HepG2 (cell line): ENCODE data around the gene AMBRA1. TPM values are rescaled to one million over a fixed set of nuclear protein-coding genes. Genes with fewer than 3 reads are reported as not detected.

Experiments
- CREBL2 ChIP-seq: sonication (generic); formaldehyde crosslinking; IDR thresholded peaks from 2 replicates; pipeline ENCODE4 v1.8.1; 2023; ENCODE audit warnings: missing genetic modification reagents, mild to moderate bottlenecking, borderline replicate concordance
- CSRNP1 ChIP-seq: sonication (generic); formaldehyde crosslinking; IDR thresholded peaks from 2 replicates; pipeline ENCODE4 v1.8.1; 2023; ENCODE audit warnings: mild to moderate bottlenecking, missing genetic modification reagents
- FOXA1 ChIP-seq, 2 experiments: fragments of 450-650 bp in 1 of 2; sonication (generic) in 1 of 2; formaldehyde crosslinking in 1 of 2; IDR thresholded peaks; 2 replicates each; pipeline versions ENCODE4 v1.4.0 to v1.6.1; 2016 to 2020; ENCODE audit warnings: missing genetic modification reagents in 1 of 2
- HHEX ChIP-seq: IDR thresholded peaks from 2 replicates; pipeline ENCODE4 v1.6.1; 2016; ENCODE audit warnings: control low read depth
- HIVEP1 ChIP-seq: sonication (generic); formaldehyde crosslinking; IDR thresholded peaks from 2 replicates; pipeline ENCODE4 v1.4.0; 2020; ENCODE audit warnings: mild to moderate bottlenecking, missing genetic modification reagents
- KDM5B ChIP-seq: sonication (generic); formaldehyde crosslinking; IDR thresholded peaks from 2 replicates; pipeline ENCODE4 v1.4.0; 2020; ENCODE audit warnings: missing genetic modification reagents, mild to moderate bottlenecking, borderline replicate concordance
- KDM6A ChIP-seq: IDR thresholded peaks from 2 replicates; pipeline ENCODE4 v1.6.1; 2016; ENCODE audit warnings: low read depth
- NFE2L1 ChIP-seq: sonication (generic); formaldehyde crosslinking; IDR thresholded peaks from 2 replicates; pipeline ENCODE4 v1.4.0; 2020; ENCODE audit warnings: missing genetic modification reagents, mild to moderate bottlenecking, borderline replicate concordance
- NFKBIZ ChIP-seq: IDR thresholded peaks from 2 replicates; pipeline ENCODE4 v1.6.1; 2018; ENCODE audit warnings: missing genetic modification reagents, missing compliant biosample characterization
- NR2F2 ChIP-seq: IDR thresholded peaks from 2 replicates; pipeline ENCODE4 v1.6.1; 2012; ENCODE audit warnings: low read depth, inconsistent platforms, borderline replicate concordance
- PAXIP1 ChIP-seq: sonication (generic); formaldehyde crosslinking; conservative IDR thresholded peaks from 2 replicates; pipeline ENCODE4 v1.4.0; 2020; ENCODE audit warnings: mild to moderate bottlenecking, missing genetic modification reagents, moderate library complexity
- PHF20 ChIP-seq: sonication (generic); formaldehyde crosslinking; IDR thresholded peaks from 2 replicates; pipeline ENCODE4 v1.5.0; 2020; ENCODE audit warnings: mild to moderate bottlenecking, missing genetic modification reagents
- RARG ChIP-seq: sonication (generic); formaldehyde crosslinking; IDR thresholded peaks from 2 replicates; pipeline ENCODE4 v1.4.0; 2020; ENCODE audit warnings: low read depth, mild to moderate bottlenecking, missing genetic modification reagents
- RFX3 ChIP-seq: IDR thresholded peaks from 2 replicates; pipeline ENCODE4 v1.6.1; 2016; ENCODE audit warnings: missing biosample characterization, missing genetic modification reagents
- SATB2 ChIP-seq: sonication (generic); formaldehyde crosslinking; IDR thresholded peaks from 2 replicates; pipeline ENCODE4 v1.5.0; 2020; ENCODE audit warnings: missing genetic modification reagents
- SMAD9 ChIP-seq: sonication (generic); formaldehyde crosslinking; IDR thresholded peaks from 2 replicates; pipeline ENCODE4 v1.5.1; 2020; ENCODE audit warnings: mild to moderate bottlenecking, missing genetic modification reagents
- TAF1 ChIP-seq: sonication (generic); formaldehyde crosslinking; IDR thresholded peaks from 2 replicates; pipeline ENCODE4 v1.4.0; 2020; ENCODE audit warnings: missing genetic modification reagents
- ZMAT3 ChIP-seq: sonication (generic); formaldehyde crosslinking; conservative IDR thresholded peaks from 2 replicates; pipeline ENCODE4 v1.7.0; 2021; ENCODE audit warnings: missing genetic modification reagents
- ZNF512B ChIP-seq: sonication (generic); formaldehyde crosslinking; IDR thresholded peaks from 2 replicates; pipeline ENCODE4 v1.5.1; 2020; ENCODE audit warnings: missing genetic modification reagents, mild to moderate bottlenecking, borderline replicate concordance
- ZNF530 ChIP-seq: sonication (generic); formaldehyde crosslinking; IDR thresholded peaks from 2 replicates; pipeline ENCODE4 v1.5.0; 2020; ENCODE audit warnings: low read depth, mild to moderate bottlenecking, missing genetic modification reagents
- ZNF572 ChIP-seq: sonication (generic); formaldehyde crosslinking; IDR thresholded peaks from 2 replicates; pipeline ENCODE4 v1.5.1; 2020; ENCODE audit warnings: mild to moderate bottlenecking, missing genetic modification reagents
- ZNF746 ChIP-seq: sonication (generic); formaldehyde crosslinking; IDR thresholded peaks from 2 replicates; pipeline ENCODE4 v1.8.0; 2022; ENCODE audit warnings: mild to moderate bottlenecking, missing genetic modification reagents
- polyA plus RNA-seq, 8 experiments: library from polyadenylated mRNA; depleted of rRNA in 3 of 8; stranded (reverse) in 7 of 8; unstranded in 1 of 8; fragments of >200 nt; fragmentation: Illumina TruSeq in 4 of 8; extraction: Trizol in 4 of 8; gene quantifications; 2 replicates each; pipeline versions ENCODE4 v1.2.1 to v1.2.3, GENCODE V29; 2011 to 2016; ENCODE audit warnings: low read depth in 4 of 8, missing spikeins in 1 of 8, mixed read lengths in 1 of 8; ENCODE audit not compliant: insufficient read depth in 1 of 8
- total RNA-seq, 5 experiments: library from RNA; depleted of rRNA; stranded (reverse); fragments of >200 nt; fragmentation: Illumina TruSeq; extraction: Trizol; gene quantifications; 2 replicates each; pipeline ENCODE4 v1.2.3, GENCODE V29; 2016; ENCODE audit warnings: low read depth in 1 of 5

The AMBRA1 gene
- total and polyA plus RNA-seq, 2 of the 13 experiments (the other 11 are each of a cell fraction or from before 2014, with no cell fraction given), result 15.7 to 26.0 TPM

GRCh38 chr11:46392421-46393230, 201.2 kb downstream of the AMBRA1 start (continued):
- TF ChIP-seq CSRNP1 (peak; percentile 91; the same call in 1 of the 2 replicates), ZMAT3 (CRISPR knock-in tag) (peak; percentile 100), NFE2L1 (CRISPR knock-in tag) (0 out of 2 replicates have a peak, but pooled peaks have one; percentile 50), ZNF572 (CRISPR knock-in tag) (0 out of 2 replicates have a peak, but pooled peaks have one; percentile 50), PAXIP1 (CRISPR knock-in tag) (peak; percentile 27; the same call in 1 of the 2 replicates), ZNF746 (peak; percentile 84; the same call in 1 of the 2 replicates), NR2F2 (no peak), RARG (no peak), PHF20 (CRISPR knock-in tag) (peak; percentile 54; the same call in 1 of the 2 replicates), HHEX (CRISPR knock-in tag) (no peak), SMAD9 (peak; percentile 98), CREBL2 (CRISPR knock-in tag) (peak; percentile 94; the same call in 1 of the 2 replicates), RFX3 (CRISPR knock-in tag) (peak; percentile 54; the same call in 1 of the 2 replicates), TAF1 (CRISPR knock-in tag) (peak; percentile 45; the same call in 1 of the 2 replicates), FOXA1 (IDR thresholded peaks at IDR 0.05) (no peak), FOXA1 (CRISPR knock-in tag; IDR thresholded peaks at IDR 0.05) (no peak), SATB2 (CRISPR knock-in tag) (peak; percentile 99), HIVEP1 (CRISPR knock-in tag) (peak; percentile 85), KDM6A (no peak), KDM5B (CRISPR knock-in tag) (peak; percentile 98), ZNF512B (CRISPR knock-in tag) (no peak), ZNF530 (0 out of 2 replicates have a peak, but pooled peaks have one; percentile 81), NFKBIZ (CRISPR knock-in tag) (peak; percentile 95)
